Measurements from ENCODE around the gene MRPS2. TPM values are rescaled to one million over a fixed set of nuclear protein-coding genes. Genes with fewer than 3 reads are reported as not detected.

MRPS2 gene
- total RNA-seq: 10 to 100 TPM; 20.9 to 26.6 (median 23.3) TPM

DNA sequence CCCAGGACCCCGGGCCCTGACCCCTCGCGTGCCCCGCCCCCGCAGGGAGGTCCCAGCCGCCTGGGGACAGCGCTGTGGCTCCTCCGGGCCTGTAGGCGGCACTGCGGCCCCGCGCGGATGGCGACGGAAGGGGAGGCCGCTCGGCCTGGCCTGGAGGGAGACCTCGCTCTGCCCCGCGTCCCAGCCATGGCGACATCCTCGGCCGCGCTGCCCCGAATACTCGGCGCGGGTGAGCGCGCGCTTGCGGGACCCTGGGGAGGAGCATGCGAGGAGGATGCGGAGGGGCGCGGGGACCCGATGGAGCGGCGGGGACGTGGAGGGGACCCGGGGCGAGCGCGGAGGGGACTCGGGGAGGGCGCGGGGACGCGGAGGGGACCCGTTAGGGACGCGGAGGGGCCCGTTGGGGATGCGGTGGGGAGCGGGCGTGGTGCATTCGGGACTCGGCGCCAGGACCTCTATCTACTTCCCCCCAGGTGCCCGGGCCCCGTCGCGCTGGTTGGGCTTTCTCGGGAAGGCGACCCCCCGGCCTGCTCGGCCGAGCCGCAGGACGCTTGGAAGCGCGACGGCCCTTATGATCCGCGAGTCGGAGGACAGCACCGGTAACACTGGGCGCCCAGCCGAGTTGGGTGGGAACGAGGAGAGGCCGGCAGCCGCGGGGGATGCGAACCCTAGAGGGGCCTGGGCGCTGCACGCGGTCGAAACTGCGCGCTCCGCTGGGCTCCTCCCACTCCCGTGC is at the start of gene MRPS2:
Gene MRPS2, plus strand, starts transcription at position 158 of the 736 bp plus-strand sequence. Its CDS starts 29 bp downstream, at position 187.
- TF ChIP-seq, protein P1, sequence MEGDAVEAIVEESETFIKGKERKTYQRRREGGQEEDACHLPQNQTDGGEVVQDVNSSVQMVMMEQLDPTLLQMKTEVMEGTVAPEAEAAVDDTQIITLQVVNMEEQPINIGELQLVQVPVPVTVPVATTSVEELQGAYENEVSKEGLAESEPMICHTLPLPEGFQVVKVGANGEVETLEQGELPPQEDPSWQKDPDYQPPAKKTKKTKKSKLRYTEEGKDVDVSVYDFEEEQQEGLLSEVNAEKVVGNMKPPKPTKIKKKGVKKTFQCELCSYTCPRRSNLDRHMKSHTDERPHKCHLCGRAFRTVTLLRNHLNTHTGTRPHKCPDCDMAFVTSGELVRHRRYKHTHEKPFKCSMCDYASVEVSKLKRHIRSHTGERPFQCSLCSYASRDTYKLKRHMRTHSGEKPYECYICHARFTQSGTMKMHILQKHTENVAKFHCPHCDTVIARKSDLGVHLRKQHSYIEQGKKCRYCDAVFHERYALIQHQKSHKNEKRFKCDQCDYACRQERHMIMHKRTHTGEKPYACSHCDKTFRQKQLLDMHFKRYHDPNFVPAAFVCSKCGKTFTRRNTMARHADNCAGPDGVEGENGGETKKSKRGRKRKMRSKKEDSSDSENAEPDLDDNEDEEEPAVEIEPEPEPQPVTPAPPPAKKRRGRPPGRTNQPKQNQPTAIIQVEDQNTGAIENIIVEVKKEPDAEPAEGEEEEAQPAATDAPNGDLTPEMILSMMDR (IDR thresholded peaks at IDR 0.05; ENCODE audit: low read depth): no peak

DNA sequence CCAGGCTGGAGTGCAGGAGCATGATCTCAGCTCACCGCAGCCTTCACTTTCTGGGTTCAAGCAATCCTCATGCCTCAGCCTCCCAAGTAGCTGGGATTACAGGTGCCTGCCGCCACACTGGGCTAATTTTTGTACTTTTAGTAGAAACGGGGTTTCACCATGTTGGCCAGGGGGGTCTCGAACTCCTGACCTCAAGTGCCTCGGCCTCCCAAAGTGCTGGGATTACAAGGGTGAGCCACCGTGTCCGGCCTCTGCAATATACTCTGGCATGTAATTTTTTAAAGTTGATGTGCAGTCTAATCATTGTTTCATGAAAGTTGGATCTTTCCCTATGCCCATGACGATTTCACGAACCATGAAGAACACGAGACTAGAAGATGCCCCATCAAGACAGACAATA is 49.5 kb upstream of the MRPS2 start:
- TF ChIP-seq, protein P1 (IDR thresholded peaks at IDR 0.05; ENCODE audit: low read depth): no peak

DNA sequence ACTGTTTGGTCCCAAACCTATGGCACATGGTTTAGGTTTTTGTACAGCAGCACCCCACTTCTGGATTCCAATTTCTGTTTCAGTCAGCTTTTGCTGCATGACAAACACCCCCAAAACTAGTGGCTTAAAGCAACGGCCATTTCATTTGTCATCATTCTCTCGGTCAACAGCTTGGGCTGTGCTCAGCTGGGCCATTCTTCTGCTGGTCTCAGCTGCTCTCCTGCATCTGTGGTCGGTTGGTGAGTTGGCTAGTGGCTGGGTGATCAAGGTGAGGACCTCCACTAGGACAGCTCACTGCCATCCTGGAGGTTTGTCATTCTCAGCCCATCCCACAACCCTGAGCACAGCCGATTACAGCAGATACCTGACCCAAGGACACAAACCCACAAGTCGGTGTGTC is 45.7 kb upstream of the MRPS2 start:
- TF ChIP-seq, protein P1 (IDR thresholded peaks at IDR 0.05; ENCODE audit: low read depth): no peak

DNA sequence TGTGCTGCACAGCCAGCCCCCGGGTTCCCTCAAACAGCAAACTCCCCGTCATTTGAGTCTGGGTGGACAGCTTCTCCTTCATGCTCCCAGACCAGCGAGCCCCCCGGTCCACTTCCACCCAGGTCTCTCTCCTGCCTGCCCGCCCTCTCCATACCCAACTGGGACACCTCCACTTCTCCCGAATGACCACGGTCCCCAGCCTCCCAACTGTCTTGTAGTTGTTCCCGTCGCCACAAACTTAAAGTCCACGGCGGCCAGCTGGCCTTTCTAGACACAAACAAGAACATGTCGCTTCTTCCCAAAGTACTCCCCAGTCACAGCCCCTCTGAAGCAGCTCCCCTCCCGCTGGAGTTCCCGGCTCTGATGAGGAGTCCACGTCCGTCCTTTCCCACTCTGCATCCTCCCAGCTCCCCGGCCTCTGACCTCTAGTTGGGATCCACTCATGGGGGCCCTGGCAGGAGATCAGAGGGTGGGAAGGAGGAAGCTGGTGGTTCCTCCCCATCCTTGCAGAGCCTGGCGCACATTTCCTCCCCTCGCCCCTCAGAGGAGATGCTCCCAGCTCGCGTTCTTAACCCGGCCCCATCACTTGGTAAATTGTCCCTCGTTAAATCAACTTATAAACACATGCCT is 45.0 kb upstream of the MRPS2 start:
- TF ChIP-seq, protein P1 (IDR thresholded peaks at IDR 0.05; ENCODE audit: low read depth): no peak

DNA sequence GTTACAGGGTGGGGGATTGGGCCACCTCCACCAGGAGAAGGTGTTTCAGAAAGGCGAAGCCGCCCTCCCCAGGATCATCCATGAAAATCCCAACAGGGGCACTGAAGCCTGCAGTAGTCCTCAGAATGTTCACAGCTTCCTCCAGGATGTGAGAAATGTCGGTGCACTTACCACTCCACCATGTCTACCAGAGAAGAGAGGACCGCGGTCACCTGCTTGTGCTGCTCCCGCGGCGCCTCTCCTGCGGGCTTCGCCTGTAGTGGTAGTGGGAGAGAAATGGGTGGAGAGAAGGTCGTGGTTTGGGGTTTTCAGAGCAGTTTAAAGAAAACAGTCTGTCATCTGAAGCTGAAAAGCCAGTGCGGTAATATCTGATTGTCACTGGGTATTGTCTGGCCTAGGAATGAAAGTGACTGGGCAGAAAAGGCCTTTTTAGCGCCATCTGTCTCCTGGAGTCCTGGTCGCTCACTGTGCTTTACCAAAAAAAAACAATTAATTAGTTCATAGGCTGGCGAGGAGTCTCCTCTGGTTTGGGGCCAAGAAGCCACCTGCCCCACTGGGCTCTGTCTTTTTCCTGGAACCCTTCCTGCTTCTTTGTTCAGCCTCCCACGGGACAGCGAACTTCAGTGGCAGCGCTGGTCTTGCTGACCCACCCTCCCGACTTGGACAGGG is 43.9 kb upstream of the MRPS2 start:
- TF ChIP-seq, protein P1 (IDR thresholded peaks at IDR 0.05; ENCODE audit: low read depth): no peak

DNA sequence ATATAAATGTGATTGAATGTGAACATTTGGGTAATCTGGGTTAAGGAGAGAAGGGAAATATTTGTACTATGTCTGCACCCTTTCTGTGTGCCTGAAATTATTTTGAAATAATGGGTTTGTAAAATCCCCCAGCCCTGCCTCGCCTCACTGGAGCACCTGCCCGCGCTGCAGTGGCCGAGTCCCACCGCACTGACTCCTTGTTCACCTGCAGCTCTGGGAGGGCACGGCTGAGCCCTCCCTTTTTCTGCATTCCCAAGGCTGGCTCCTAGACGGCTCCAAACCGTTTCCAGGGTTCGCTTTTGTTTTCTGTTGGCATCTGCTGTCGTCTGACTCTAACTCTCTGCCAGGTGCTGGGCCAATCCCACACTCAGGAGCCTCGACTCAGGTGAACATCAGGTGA is 38.5 kb upstream of the MRPS2 start:
- TF ChIP-seq, protein P1 (IDR thresholded peaks at IDR 0.05; ENCODE audit: low read depth): no peak

DNA sequence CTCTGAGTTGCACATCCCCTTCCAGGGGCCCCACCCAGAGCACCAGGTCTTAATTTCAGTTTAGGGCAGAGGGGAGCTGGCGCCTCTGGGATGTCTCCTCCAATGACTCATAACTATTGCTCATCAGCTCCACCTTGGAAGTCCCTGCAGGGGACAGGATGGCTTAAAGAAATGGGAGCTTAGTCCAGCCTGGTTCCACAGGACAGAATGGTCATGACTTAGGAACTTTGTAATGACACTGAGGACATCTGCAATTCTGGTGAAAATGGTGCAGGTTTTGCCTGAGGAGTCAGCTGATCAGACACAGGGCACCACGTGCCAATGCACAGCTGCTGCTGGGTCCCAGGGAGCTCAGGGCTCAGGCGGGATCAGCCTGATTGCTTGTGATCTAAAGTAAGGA is 37.3 kb upstream of the MRPS2 start:
- TF ChIP-seq, protein P1 (IDR thresholded peaks at IDR 0.05; ENCODE audit: low read depth): no peak
